ENCODE measurements around the gene KDF1. TPM values are rescaled to one million over a fixed set of nuclear protein-coding genes. Genes with fewer than 3 reads are reported as not detected.
"Not testable (repeated sequence)": the region's sequence is repeated elsewhere in the genome, so short reads cannot be mapped to it uniquely, and the experiment has no call there.

The KDF1 gene
- total RNA-seq, 4 donors from 2014 or later: 21.9 to 51.1 (median 41.5) TPM

DNA sequence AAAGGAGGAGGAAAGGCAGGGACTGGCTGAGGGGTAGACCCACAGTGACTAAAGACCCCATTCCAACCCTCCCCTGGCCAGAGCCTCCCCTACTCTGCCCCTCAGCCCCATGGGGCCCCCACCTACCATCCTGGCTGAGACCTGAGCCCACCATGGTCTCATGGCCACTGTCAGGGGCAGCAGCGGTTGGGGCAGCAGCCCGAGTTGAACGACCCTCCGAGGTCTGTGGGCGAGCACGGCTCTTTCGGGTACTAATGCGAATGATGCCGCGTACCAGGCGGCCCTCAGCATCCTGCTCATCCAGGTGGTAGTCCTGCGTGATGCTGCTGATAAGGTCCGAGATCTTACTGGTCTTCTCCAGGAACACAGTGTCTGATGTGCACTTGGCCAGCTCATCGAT is 9.1 kb downstream of the KDF1 start:
- DNase-seq (ENCODE audit: low spot score in 2 of 2): no peak
- H3K27me3 ChIP-seq: peaks cover 3% of the 10 kb centered on the region

DNA sequence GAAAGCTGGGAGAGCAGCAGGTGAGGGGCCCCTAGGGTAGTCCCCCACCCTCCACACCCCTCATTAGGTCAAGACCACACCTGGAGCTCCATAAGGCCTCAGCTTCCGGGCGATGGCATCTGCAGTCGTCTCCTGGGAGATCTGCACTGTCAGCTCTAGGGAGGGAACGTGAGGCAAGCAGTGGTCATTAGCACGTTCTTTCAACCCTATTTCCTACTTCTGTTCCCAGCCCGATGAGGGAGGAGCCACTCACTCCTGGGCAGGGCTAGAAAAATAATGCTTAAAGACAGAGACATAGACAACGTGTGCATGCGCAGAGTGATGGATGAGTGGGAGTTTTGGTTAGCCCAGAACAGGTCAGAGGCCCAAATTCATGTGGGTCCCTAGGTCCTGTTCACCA is 9.7 kb downstream of the KDF1 start:
- Histone ChIP-seq H3K9me3 (no peaks in the 10 kb centered on the region), H3K27me3 (peaks cover 3% of the 10 kb centered on the region), H3K4me1 (no peaks in the 10 kb centered on the region), H3K4me3 (no peak overlapping the region), H3K36me3 (peaks cover 35% of the 10 kb centered on the region), H3K27ac (no peak overlapping the region)
- no peak for DNase-seq (ENCODE audit: low spot score in 2 of 2)
- TF ChIP-seq POLR2AphosphoS5 (IDR thresholded peaks at IDR 0.05) (no peak), EP300 (IDR thresholded peaks at IDR 0.05) (no peak)
- WGBS: 72% methylated on average over 8 of the region's 8 CpGs

More for the DNA sequence above, 9.1 kb downstream of the KDF1 start:
- TF ChIP-seq, protein P1, sequence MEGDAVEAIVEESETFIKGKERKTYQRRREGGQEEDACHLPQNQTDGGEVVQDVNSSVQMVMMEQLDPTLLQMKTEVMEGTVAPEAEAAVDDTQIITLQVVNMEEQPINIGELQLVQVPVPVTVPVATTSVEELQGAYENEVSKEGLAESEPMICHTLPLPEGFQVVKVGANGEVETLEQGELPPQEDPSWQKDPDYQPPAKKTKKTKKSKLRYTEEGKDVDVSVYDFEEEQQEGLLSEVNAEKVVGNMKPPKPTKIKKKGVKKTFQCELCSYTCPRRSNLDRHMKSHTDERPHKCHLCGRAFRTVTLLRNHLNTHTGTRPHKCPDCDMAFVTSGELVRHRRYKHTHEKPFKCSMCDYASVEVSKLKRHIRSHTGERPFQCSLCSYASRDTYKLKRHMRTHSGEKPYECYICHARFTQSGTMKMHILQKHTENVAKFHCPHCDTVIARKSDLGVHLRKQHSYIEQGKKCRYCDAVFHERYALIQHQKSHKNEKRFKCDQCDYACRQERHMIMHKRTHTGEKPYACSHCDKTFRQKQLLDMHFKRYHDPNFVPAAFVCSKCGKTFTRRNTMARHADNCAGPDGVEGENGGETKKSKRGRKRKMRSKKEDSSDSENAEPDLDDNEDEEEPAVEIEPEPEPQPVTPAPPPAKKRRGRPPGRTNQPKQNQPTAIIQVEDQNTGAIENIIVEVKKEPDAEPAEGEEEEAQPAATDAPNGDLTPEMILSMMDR (IDR thresholded peaks at IDR 0.05): no peak
- TF ChIP-seq POLR2AphosphoS5 (IDR thresholded peaks at IDR 0.05): no peak
- no peak for TF ChIP-seq EP300 (IDR thresholded peaks at IDR 0.05)
- no peak for TF ChIP-seq POLR2A (IDR thresholded peaks at IDR 0.05)
- WGBS: 93% methylated on average over 14 of the region's 14 CpGs
- Histone ChIP-seq H3K27ac (no peak overlapping the region), H3K4me1 (no peaks in the 10 kb centered on the region), H3K9me3 (no peaks in the 10 kb centered on the region), H3K4me3 (no peak overlapping the region), H3K36me3 (peaks cover 29% of the 10 kb centered on the region)

DNA sequence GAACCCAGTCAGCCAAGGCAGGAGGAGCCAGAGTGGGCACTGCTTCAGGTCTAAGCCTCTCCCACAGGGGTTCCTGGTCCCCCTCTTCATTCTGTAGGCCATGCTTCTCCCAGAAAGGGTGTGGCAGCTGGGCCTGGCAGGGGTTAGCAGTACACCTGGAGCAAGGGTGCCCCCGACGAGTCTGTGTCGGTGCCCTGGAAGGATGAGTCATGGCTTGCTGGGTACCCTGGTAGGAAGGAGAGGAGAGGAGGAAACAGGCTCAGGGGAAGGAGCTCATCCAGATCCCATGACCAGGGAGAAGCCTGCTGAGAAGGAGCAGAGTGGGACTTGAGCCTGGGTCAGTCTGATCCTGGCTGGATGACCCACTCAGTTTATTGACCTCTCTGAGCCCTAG is 10.3 kb downstream of the KDF1 start:
- no peak for TF ChIP-seq POLR2A (IDR thresholded peaks at IDR 0.05)
- no peak for TF ChIP-seq POLR2AphosphoS5 (IDR thresholded peaks at IDR 0.05)
- TF ChIP-seq EP300 (IDR thresholded peaks at IDR 0.05): no peak
- TF ChIP-seq, protein P1 (IDR thresholded peaks at IDR 0.05): no peak
- Histone ChIP-seq H3K4me3 (no peak overlapping the region), H3K36me3 (peaks cover 41% of the 10 kb centered on the region), H3K27me3 (peaks cover 3% of the 10 kb centered on the region), H3K27ac (no peak overlapping the region), H3K4me1 (no peaks in the 10 kb centered on the region), H3K9me3 (no peaks in the 10 kb centered on the region)
- 44% methylated on average over 3 of the region's 3 CpGs for WGBS
- DNase-seq (ENCODE audit: low spot score in 2 of 2): no peak

DNA sequence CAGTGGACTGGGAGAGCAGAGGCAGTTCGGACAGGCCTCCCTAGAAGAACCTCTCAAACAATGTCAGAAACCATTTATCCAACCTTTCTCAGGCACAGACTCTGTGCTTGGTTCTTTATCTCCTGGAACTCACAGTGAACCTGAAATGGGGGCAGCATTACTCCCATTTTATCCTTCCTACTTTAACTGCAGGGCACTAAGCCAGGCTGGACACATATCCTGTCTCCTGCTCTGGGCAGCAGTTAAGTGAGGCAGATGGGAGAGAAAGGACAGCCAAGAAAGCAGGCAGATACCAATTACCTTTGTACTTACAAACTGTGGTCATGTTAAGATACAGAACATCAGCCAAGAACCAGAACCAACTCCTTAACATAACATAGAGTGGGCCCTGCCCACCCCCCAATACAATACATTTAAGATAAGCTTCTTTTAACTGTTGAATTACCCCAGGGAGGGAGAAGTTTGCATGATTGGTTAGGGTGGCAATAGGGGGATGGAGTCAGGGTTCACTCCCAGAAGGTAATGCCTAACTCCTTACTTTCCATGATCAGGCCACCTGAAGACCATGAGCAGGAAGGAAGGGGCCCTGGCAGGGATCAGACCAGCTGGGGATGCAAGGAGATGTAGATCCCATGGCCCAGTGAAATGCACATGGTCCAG is 10.9 kb downstream of the KDF1 start:
- 78% methylated on average over 1 of the region's 1 CpG for WGBS
- Histone ChIP-seq H3K27me3 (peaks cover 2% of the 10 kb centered on the region), H3K4me1 (no peaks in the 10 kb centered on the region), H3K36me3 (peaks cover 47% of the 10 kb centered on the region), H3K9me3 (no peaks in the 10 kb centered on the region), H3K27ac (no peak overlapping the region), H3K4me3 (no peak overlapping the region)
- no peak for DNase-seq (ENCODE audit: low spot score in 2 of 2)
- TF ChIP-seq POLR2AphosphoS5 (IDR thresholded peaks at IDR 0.05) (no peak), POLR2A (IDR thresholded peaks at IDR 0.05) (no peak), EP300 (IDR thresholded peaks at IDR 0.05) (no peak)
- TF ChIP-seq, protein P1 (IDR thresholded peaks at IDR 0.05): no peak

DNA sequence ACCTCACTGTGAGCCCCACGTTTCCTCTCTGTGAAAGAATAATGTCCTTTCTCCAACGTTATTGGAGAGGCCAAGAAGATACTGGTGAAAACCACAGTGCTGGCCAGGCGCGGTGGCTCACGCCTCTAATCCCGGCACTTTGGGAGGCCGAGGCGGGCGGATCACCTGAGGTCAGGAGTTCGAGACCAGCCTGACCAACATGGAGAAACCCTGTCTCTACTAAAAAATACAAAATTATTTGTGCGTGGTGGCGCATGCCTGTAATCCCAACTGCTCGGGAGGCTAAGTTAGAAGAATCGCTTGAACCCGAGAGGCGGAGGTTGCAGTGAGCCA is 11.6 kb downstream of the KDF1 start:
- not testable (repeated sequence) for H3K9me3 ChIP-seq; H3K27ac ChIP-seq; H3K27me3 ChIP-seq; DNase-seq (ENCODE audit: low spot score in 2 of 2); H3K4me3 ChIP-seq; H3K4me1 ChIP-seq
- 91% methylated on average over 16 of the region's 16 CpGs for WGBS
- peaks cover 54% of the 10 kb centered on the region for H3K36me3 ChIP-seq

DNA sequence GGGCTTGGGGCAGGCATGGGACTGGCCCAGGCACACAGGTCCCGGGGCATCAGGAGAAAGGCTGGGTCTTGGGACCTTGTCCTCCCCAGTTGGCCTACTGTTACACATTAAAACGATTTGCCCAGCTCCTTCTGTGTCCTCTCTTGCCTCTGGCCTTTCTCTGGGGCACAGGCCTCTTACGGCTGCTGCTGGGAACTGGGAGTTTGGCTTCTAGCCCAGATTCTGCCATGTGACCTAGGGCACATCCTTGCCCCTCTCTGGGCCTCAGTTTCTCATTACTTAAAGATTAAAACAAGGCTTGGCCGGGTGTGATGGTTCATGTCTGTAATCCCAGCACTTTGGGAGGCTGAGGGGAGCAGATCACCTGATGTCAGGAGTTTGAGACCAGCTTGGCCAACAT is 14.0 kb downstream of the KDF1 start:
- no peak for TF ChIP-seq POLR2AphosphoS5 (IDR thresholded peaks at IDR 0.05)
- no peak for TF ChIP-seq POLR2A (IDR thresholded peaks at IDR 0.05)
- TF ChIP-seq, protein P1 (IDR thresholded peaks at IDR 0.05): no peak
- TF ChIP-seq EP300 (IDR thresholded peaks at IDR 0.05): no peak
- WGBS: 66% methylated on average over 4 of the region's 4 CpGs
- no peaks in the 10 kb centered on the region for H3K4me1 ChIP-seq
- DNase-seq (ENCODE audit: low spot score in 2 of 2): no peak
- H3K27ac ChIP-seq: no peak overlapping the region
- H3K36me3 ChIP-seq: peaks cover 73% of the 10 kb centered on the region
- H3K9me3 ChIP-seq: no peaks in the 10 kb centered on the region
- H3K4me3 ChIP-seq: no peak overlapping the region
- no peaks in the 10 kb centered on the region for H3K27me3 ChIP-seq

All from suprapubic skin (tissue), 4 donors.